Superior temporal gyrus (tissue), 1 donor: ENCODE results near the gene VWDE.

Experiments
- DNase-seq: peaks from one replicate; pipeline ENCODE4 v3.0.0-alpha.2; 2016; ENCODE audit errors: extremely low spot score

Gene VWDE

DNA sequence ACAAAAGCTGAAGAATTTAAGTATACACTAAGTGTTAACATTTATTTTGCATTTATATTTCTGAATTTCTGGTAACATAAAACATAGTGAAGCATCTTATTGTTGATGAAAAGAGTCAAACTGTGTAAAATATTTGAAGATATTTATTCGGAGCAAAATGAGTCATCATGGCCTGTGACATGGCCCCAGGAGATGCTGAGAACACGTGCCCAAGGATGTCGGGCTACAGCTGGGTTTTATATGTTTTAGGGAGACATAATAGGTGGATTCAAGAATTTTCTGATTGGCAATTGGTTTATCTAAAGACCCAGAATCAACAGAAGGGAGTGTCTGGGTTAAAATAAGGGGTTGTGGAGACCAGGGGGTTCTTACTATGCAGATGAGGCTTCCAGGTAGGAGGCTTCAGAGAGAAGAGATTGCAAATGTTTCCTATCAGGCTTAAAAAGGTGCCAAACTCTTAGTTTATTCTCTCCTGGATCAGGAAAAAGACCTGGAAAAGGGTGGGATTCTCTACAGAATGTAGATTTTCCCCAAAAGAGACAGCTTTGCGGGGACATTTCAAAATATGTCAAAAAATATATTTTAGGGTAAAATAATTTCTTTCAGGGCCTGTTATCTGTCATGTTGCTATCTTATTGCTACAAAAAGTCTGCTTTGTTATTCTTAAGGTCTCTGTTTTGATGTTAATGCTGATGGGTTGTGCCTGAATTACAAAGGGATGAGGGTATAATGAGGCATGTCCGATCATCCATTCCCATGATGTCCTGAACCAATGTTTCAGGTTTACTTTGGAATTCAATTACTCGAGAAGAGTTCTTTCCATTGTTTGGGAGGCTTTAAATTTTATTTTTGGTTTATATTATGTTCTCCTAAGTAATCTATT lies 74.5 kb downstream of the VWDE start:
- DNase-seq, result no peak

DNA sequence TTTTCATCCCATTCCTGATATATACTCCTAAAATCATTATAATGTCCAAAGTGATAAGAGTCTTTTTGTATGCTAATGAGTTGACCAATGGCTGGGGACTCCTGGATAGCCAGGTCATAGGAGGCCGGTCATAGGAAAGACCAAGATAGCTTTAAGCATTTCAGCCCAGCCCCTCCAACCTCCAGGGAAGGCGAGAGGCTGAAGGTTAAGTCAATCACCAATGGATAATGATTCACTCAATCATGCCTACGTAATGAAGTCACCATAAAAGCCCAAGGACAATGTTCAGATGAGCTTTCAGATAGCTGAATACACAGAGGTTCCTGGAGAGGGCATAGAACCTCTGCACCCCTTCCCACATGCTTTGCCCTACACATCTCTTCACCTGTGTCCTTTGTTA lies 75.7 kb downstream of the VWDE start:
- no peak for DNase-seq

DNA sequence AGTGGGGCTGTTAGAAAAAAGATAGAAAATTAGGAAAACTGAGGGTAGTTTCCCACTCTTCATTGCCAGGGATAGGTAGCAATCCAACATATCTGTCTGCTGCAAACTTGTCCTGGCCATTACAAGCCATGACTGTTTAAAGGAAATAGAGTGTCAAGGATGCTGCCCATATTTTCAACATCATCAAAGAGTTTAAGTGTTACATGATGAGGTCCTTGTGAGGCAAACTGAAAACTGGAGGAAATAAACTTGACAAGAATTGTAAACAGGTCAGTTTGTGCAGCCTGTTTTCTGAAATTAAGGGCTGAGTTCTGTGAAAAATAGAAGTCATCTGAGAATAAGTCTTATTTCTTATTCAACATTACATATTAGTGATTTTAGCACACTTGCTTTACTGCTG lies 78.0 kb downstream of the VWDE start:
- DNase-seq, result no peak

DNA sequence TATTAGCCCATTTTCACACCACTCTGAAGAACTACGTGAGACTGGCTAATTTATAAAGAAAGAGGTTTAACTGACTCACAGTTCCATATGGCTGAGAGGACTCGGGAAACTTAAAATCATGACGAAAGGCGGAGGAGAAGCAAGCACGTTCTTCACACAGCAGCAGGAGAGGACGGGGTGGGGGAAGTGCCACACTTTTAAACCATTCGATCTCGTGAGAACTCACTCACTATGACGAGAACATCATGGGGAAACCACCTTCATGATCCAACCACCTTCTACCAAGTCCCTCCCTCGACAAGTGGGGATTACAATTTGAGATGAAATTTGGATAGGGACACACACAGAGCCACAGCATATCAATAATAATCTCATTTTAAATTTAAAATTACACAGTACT lies 80.2 kb downstream of the VWDE start:
- DNase-seq, result no peak

DNA sequence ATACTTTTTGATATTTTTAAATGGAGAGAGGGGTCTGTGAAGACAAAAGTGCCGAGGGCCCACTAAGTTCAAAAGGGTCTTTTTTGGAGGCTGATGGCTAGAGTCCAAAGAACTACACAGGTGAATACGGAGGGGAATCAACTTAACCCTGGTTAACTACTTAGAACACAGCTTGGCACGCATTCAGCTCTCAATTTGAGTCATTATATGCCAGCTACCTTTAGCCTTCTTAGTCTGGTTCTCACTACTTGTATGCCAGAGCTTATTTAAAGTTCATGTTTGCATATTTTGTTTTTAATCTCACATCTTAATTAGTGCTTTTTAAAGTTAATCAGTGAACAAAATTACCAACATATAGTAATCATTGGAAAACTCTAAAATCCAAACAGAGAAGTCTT lies 80.8 kb downstream of the VWDE start:
- DNase-seq, result no peak

DNA sequence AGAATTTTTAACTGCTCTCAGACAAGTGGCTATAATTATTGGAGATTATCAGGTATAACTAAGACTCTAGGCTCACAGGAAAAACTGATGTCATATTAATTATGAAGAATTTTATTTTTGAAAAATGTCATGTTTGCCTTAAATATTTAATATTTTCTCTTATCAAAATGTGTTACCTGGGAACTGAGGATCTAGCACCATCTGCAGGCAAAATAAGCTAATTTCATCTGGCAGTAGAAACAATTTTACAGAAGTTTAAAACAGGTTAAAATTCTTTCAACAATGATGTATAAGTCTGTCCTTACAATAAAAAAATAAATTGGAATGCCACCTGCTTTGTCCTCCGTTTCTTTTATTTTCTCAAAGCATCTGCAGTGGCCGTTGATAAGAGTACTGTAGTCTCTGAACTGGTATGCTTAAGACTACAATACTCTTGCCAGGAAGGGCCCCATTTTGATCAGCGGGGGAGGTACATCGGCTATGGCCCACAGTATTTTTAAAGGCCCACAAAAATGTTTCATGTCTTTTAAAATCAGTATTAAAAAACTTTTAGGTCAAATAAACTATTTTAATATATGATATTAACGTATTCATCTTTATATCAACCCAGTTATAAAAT lies 81.3 kb downstream of the VWDE start:
- DNase-seq, result peak; percentile 64

DNA sequence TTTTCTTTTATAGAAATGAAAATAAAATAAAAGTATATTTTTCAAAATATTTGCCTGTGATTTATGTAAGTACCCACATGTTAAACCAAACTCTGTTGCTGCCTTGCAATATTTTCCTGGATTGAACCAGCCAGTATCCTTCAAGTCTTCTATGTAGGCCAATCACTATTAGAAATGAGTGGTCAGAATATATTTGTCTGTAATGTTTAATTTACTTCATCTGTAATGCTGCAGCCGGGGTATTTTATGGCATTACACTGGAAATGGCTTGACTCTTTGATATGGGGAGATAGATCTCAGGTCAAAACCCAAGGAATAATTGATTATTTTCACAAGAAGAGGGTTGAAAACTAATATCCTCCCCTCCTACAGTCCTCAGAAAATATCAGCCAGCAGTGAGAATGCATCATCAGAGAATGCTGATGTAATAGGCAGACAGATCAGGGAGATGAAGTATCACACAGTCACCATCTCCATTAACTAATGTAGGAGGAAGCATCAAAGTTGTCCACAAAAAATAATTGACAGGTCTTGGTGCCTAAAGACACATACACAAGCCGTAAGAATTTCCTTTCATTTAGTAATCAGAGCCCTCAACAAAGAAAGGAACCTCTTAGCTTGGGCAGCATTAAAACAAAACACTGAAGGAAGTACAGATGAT lies 82.5 kb downstream of the VWDE start:
- no peak for DNase-seq

DNA sequence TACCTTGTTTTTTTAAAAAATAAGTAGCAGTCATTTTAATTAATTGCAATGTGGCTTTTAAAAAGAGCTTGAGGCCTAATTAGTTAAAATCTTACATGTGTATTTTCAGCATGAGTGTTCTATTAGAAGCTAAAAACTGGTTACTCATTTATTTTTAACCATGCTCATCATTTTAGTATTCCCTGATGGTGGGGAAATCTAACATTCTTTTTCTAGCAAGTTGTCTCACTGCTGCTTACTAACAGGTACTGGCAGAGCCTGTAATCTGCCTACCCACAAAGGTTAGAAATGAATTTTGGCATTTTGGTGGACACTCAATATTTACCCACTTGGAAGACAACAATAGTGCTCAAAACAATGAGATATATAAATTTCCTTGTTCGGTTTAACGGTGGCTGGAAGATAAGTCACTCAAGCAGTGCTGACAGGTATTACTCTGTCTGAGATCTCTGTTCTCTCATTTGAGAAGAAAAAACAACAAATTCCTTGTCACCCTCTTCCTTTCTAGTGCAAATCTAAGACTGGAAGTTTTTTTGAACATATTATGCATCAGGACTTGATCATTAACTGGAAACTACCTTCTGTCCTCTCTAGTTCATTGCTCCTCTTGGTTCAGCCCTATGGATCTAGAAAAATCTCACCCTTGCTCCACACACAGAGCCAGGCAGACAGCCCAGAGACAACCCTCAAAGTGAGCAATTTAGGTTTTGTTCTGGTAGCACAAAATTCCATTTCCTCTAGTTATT lies 83.3 kb downstream of the VWDE start:
- no peak for DNase-seq

DNA sequence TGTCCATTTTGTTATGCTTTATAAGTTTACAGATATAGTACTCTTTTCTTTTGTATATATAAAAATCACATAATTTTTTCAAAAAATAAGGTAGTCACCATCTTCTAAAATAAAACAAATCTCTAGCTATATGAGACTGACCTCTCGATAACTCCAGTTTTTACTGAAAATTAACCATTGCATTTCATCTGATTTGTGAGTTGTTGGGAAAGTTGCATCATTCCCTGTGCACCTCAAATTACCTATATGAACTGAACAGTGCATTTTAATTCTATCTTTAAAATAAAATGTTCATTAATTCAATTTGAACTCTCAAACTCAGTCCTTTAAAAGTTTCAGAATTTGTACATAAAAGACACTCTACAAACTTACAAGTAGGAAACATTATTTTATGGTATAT lies 86.0 kb downstream of the VWDE start:
- no peak for DNase-seq

DNA sequence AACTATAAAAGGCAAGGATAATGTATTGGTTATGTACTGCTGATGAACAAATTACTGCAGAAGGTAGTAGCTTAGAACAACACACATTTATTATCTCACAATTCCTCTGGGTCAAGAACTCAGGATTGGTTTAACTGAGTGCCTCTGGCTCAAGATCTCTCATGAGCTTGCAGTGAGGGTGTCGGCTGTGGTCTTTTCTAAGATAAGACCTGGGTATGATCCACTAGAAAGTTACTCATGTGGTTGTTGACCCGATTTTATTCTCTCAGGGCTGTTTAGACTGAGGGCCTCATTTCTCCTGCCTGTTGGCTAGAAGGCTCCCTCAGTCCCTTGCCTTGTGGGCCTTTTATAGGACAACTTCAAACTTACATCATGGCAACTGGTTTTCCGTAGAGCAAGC lies 86.7 kb downstream of the VWDE start:
- DNase-seq, result no peak

DNA sequence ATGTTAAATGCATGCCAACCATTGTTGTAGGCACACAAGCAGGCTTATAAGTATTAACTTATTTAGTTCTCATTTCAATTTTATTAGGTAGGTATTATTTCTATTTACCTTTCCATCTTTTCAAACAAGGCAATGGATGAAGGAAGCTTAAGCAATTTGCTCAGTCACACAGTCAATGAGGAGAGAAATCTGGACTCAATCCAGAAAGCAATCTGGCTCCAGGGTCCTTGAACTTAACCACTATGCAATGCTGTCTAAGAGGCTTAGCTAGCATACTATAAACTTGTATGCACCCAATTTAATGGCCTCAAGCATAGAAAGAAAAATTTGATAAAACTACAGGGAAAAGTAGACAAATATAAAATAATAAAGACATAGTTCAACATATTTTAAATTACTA lies 88.6 kb downstream of the VWDE start:
- no peak for DNase-seq

DNA sequence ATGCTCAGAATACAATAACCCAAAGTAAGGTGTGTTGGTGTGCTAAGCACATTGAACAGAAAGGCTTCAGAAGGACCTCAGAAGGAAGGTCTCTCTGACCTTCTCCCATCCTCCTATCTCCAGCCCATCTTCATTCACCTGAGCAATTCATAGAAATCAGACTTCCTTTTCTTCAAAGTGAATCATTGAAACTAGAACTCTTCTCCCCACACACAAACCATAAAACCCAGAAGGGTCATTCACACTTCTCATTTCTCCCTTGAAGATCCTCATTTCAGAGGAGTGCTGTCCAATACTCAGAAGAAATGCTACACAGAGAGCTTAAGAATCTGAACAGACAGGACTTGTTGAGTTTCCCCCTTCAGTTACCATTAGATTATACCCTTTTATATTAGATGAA lies 89.5 kb downstream of the VWDE start:
- no peak for DNase-seq

DNA sequence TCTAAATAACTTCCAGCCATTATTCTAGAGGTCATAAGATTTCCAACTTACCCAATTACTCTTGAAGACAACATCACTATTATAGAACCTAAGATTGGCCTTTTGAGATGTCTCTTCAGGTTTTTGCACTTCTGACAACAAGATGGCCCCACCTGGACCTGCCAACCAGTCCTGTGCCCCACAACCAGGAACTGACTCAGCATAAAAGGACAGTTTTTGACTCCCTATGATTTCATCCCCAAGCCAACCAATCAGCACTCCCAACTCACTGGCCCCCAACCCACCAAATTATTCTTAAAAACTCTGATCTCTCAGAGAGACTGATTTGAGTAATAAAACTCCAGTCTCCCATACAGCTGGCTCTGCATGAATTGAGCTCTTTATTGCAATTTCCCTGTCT lies 98.2 kb downstream of the VWDE start:
- no peak for DNase-seq

DNA sequence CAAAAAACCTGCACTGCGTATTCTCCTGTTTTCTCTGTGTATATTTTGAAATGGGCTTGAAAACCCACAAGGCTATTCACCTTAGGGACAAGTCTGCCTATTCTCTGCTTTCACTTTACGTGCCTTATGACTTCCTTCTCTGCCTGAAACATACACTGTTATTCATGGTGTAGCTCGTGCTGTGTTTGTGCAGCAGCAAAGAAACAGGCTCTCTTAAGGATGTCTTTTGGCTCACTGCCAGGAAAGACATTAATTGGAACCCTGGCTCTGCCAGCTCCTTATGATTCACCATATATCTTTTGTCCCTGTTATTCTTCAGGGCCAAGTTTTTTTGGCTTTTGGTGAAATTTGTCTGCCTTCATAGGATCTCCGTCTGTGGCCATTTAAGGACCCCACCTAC lies 100.2 kb downstream of the VWDE start:
- no peak for DNase-seq

DNA sequence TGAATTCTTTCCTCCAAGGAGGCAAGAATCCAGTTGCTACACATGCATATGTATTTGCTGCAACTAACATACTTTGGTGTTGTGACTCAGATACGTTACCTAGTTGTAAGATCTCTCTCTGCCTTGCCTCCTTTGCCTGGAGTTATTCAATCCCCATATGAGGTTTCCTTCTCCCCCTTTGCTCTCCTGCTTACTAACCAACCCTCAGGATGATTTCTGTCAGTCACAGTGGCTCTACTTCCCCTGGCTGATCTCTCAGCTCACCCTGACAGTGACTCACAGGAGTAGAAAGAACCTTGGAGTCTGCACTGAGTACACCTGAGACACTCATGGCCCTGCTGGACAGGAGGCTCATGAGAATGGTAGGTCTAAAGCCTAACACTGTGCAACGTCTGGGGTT lies 100.6 kb downstream of the VWDE start:
- no peak for DNase-seq

DNA sequence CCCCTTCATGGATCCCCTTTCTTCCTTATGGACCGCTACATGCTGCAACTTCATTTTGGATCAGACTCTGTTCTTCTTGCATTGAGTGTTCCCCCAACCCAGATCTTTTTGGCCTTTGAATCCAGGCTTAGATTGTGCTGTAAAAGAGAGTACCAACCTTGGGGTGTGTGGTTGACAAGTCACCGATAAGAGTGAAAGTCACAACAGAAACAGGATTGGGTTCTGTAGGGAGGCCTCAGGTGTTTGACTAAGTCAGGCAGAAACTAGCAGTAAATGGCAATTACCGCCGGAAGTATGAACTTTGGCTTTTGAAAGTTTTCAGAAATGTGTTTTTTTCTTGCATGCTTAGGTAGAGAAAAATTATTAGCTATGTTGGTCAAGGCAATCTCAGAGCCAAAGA lies 103.2 kb downstream of the VWDE start:
- no peak for DNase-seq

DNA sequence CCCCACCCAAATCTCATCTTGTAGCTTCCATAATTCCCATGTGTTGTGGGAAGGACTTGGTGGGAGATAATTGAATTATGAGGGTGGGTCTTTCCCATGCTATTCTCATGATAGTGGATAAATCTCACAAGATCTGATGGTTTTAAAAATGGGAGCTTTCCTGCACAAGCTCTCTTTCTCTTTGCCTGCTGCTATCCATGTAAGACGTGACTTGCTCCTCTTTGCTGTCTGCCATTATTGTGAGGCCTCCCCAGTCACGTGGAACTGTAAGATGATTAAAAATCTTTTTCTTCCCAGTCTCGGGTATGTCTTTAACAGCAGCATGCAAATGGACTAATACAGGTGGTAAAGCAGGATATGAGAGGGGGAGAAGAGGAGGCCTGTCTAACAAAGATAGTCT lies 104.3 kb downstream of the VWDE start:
- DNase-seq, result no peak

DNA sequence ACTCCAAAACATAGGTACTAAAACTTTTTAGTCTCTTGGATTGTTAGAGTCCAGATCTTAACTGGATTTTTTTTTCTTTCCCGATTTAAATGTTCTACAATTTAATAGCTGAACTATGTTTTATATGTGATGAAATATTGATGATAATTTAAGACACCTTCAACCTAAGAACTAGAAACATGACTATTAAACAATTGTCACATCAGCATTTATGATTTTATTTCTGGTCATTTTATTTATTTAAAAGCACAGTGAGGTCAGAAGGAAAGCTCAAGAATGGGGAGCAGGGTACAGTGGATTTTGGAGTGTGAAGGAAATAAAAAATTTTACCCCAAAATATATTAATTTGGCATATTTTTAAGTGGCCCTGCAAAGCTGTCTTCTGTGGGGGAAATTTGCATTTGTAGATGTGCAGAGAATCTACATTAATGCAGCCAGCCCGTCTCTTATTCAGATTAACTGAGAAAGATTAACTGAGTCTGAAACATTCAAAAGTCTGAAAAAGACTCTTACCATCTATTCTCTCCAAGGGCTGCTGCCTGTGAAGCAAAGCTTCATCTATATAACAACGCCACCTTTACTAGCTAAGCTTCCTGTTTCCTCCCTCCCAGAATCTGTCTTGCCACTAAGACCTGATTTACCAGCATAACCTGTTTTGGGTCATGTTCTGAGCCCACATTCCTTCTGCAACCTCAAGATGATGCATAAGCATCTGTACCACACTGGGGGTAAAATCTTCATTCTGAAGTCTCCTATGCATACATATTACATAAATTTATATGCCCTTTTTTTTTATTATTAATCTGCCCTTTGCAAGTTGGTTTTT lies 106.2 kb downstream of the VWDE start:
- DNase-seq, result no peak

DNA sequence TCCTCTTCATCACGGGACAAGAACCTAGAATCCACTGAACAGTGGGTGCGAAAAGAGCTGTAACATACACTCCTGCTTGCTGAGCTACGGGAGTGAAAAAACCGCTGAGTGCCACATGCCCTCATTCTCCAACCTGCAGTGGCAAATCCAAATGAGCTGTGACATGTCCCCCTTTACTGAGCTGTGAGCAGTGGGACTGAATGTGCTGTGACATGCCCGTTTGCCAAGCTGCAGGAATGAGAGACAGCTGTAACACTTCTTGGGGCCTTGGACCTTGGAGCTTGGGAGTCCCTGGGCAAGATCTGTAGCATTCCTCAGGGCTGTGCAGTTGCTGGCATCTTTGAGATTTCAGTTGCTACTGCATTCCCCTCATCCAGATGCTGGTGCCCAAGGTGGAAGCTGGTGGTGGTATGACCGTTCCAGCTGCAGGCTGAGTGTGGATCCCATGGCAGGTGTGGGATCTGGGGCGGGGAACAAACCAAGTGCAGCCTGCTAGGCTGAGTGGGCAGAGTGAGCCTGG lies 107.6 kb downstream of the VWDE start:
- no peak for DNase-seq

DNA sequence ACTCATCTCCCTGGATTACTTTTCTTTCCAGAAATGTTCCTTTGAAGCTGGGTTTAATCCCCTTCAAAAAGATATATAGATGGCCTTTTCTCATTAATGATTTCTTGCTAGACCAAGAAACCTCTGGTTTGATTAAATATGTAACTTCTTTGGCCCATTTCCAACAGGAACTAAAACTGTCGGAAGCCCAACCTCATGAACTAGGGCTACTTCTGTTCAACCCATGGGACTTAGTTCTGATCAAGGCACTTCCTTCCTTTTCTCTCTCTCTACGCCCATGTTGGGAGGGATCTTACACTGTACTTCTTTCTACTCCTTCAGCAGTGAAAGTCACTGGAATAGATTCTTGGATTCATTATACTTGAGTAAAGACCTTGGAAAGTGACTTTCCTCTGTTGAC lies 109.0 kb downstream of the VWDE start:
- no peak for DNase-seq

DNA sequence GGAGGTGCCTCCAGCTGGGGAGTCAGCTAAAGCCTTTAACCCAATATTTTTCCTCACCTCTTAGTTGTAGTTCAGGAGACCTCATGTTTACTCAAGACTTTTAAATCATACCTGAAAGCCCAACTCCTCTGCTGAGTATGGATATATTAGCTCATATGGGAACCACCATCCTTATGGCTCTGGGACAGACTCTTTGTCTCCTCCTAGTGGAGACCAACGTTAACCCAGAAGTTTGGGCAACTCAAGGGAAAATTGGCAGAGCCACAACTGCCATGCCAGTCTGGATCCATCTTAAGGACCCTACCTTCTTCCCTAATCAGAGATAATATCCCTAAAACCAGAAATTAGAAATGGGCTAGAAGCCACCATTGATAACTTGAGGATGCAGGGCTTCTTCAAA lies 111.8 kb downstream of the VWDE start:
- no peak for DNase-seq
